ENCODE measurements around the gene PODXL2. TPM values are rescaled to one million over a fixed set of nuclear protein-coding genes. Genes with fewer than 3 reads are reported as not detected.

PODXL2 gene
- total RNA-seq, 2 donors from 2014 or later: 12.1 to 19.0 TPM

DNA sequence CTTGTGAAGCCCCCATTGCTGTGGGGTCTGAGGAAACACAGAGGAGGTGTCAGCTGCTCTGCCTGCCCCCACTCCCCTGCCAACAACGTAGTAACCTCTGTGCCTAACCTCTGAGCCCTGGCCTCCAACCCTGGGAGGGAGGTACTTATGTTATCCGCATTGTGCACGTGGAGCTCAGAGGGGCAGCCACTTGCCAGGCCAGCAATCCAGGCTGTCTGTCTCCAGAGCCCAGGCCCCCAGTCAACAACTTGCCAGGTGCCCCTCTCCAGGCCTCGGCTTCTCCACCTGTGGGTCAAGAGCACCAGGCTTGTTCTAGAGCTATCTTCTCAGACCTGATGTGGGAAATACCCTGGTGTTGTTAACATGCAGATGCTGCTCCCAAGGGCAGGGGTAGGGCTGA is 41.1 kb upstream of the PODXL2 start:
- H3K4me1 ChIP-seq: peaks cover 7% of the 10 kb centered on the region
- no peak overlapping the region for H3K4me3 ChIP-seq
- intact Hi-C loops (cut with DNase I): no loop called here
- TF ChIP-seq, protein P1, sequence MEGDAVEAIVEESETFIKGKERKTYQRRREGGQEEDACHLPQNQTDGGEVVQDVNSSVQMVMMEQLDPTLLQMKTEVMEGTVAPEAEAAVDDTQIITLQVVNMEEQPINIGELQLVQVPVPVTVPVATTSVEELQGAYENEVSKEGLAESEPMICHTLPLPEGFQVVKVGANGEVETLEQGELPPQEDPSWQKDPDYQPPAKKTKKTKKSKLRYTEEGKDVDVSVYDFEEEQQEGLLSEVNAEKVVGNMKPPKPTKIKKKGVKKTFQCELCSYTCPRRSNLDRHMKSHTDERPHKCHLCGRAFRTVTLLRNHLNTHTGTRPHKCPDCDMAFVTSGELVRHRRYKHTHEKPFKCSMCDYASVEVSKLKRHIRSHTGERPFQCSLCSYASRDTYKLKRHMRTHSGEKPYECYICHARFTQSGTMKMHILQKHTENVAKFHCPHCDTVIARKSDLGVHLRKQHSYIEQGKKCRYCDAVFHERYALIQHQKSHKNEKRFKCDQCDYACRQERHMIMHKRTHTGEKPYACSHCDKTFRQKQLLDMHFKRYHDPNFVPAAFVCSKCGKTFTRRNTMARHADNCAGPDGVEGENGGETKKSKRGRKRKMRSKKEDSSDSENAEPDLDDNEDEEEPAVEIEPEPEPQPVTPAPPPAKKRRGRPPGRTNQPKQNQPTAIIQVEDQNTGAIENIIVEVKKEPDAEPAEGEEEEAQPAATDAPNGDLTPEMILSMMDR (IDR thresholded peaks at IDR 0.05): no peak
- no peaks in the 10 kb centered on the region for H3K9me3 ChIP-seq
- no peaks in the 10 kb centered on the region for H3K36me3 ChIP-seq
- no peak overlapping the region for H3K9ac ChIP-seq (ENCODE audit: low read depth in 2 of 2, low read length in 2 of 2)
- no peak for DNase-seq
- H3K27me3 ChIP-seq: no peaks in the 10 kb centered on the region
- no peak overlapping the region for H3K27ac ChIP-seq

DNA sequence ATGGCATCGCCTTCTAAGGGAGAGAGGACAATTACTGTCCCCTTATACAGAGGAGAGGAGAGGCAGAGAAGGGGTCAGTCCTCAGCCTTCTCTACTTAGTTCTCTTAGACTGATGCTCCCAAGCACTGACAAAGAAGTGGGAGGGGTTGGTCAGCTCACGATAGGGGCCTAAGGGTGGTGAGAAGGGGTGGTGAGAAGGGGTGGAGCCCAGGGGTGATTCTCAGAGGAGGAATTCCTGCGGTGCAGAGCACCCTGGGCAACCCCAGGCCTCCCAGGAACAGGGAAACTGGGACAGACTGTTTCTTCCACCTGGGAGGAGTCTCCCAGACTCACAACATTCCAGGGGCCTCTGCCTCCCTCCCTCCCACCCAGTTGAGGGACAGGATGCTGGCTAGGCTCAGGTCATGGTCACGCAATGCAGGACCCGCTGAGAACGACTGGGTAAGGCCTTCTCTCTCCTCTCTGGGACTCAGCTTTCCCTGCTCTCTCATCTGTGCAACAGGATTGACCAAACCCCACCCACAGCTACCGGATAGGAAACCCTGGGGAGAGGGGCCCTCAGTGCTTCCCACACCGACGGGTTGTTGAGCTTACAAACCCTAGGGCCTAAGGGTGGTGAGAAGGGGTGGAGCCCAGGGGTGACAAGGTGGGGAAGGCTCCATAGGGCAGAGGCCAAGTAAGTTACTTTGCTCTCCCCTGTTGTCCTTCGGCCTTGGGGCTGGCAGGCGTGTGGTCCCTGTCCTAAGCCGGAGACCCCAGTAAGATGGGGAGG is 40.0 kb upstream of the PODXL2 start:
- TF ChIP-seq, protein P1 (IDR thresholded peaks at IDR 0.05): no peak
- H3K9me3 ChIP-seq: no peaks in the 10 kb centered on the region
- H3K27me3 ChIP-seq: no peaks in the 10 kb centered on the region
- no peaks in the 10 kb centered on the region for H3K36me3 ChIP-seq
- intact Hi-C loops (cut with DNase I): no loop called here
- H3K27ac ChIP-seq: no peak overlapping the region
- DNase-seq: no peak
- peaks cover 7% of the 10 kb centered on the region for H3K4me1 ChIP-seq
- H3K4me3 ChIP-seq: peak overlapping the region; percentile 92
- peak overlapping the region; percentile 90 to 93 for H3K9ac ChIP-seq (ENCODE audit: low read depth in 2 of 2, low read length in 2 of 2)

DNA sequence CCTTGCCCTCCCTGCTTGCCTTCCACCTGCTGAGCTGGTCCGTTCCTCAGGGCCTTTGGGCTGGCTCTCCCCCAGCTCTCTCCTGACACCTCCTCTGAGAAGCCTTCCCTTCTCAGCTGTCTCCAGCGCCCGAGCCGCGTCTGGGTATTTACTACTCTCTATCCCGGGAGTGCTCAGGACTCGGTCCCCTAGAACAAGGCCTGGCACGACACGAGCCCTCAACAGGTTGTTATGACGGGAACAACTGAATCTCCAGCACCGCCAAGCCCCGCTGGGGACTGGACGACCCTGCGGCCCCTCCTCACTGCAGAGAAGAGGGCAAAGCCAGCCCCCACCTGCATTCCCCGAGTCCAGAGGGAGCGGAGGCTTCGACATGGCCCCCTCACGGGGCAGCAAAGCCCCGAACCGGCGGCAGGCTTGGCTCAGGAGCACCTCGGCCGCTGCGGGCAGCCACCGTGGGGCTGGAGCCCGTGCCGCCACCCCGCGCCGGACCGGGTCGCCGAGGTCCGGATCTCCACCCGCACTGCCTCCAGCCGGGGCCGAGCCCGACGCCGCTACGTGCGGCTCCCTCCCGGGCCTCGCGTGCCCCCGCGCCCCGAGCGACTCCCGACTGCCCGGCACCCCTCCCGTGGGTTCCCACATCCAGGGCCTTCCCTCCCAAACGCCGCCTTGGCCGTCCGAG is 39.2 kb upstream of the PODXL2 start:
- TF ChIP-seq, protein P1 (IDR thresholded peaks at IDR 0.05): no peak
- intact Hi-C loops (cut with DNase I): no loop called here
- H3K27me3 ChIP-seq: no peaks in the 10 kb centered on the region
- H3K9ac ChIP-seq (ENCODE audit: low read depth in 2 of 2, low read length in 2 of 2): peak overlapping the region; percentile 90 to 93
- H3K36me3 ChIP-seq: no peaks in the 10 kb centered on the region
- peak overlapping the region; percentile 92 for H3K4me3 ChIP-seq
- DNase-seq: peak; percentile 34
- H3K27ac ChIP-seq: peak overlapping the region; percentile 94
- no peaks in the 10 kb centered on the region for H3K9me3 ChIP-seq
- peaks cover 7% of the 10 kb centered on the region for H3K4me1 ChIP-seq

DNA sequence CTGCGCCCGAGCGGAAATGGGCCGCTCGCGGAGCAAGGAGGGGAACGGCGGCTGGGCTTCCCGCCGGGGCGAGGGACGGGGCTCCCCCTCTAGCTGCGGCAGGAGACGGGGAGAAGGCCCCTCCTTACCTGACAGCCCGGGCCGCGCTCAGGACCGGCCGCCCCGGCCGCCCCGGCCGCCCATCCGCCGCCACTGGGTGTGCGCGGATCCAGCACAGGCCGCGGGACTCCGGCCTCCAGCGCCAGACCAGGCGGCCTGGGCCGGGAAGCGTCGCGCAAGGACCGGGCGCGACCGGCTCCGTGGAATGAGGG is 38.7 kb upstream of the PODXL2 start:
- TF ChIP-seq, protein P1 (IDR thresholded peaks at IDR 0.05): no peak
- intact Hi-C loops (cut with DNase I): no loop called here
- peak overlapping the region; percentile 92 for H3K4me3 ChIP-seq
- peaks cover 7% of the 10 kb centered on the region for H3K4me1 ChIP-seq
- peak overlapping the region; percentile 94 for H3K27ac ChIP-seq
- H3K9ac ChIP-seq (ENCODE audit: low read depth in 2 of 2, low read length in 2 of 2): peak overlapping the region; percentile 90 to 93
- H3K9me3 ChIP-seq: no peaks in the 10 kb centered on the region
- H3K36me3 ChIP-seq: no peaks in the 10 kb centered on the region
- DNase-seq: peak; percentile 40
- H3K27me3 ChIP-seq: no peaks in the 10 kb centered on the region

DNA sequence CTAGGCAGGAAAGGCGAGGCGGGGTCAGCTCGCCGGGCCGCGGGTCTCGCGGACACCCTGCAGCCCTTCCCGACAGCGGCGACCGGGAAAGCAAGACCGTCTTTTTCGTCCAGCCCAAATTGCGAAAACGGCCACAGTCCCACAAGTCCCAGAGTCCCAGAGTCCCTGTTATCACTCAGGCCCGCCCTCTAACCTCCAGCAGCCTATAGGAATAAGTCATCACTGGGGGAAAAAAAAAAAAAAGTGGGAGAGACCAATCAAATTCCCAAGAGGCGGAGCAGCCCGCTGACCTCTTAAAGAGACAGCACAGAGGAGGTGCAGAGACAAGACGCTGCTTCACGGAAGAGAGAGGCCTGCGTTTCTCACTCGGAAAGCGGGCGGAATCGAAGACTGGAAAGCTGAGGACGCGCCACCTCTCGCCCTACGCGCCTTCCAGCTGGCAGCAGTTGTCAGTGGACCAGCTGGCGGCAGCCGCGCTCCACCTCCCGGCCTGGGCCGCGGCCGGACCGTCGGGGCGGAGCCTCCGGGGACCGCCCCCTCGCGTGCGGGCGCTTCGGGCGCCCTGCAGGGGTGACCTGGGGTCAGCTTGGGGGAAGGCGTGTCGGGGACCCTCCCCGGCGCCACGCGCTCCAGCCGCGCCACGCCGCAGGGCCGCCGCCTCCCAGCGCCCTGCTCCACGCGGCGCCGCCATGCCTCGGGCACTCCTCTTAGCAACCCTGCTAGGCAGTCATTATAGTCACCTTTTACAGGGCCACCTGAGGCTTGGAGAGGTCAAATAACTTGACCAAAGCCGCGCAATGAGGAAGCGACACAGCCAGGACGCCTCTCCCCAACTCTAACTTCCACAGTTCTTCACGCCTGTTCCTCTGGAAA is 38.2 kb upstream of the PODXL2 start, which contains the start of gene TPRA1:
Gene TPRA1, minus strand, starts transcription at position 141 of the 873 bp plus-strand sequence. CDS start 10,587 bp downstream, outside the sequence.
- intact Hi-C loops (cut with DNase I): no loop called here
- no peaks in the 10 kb centered on the region for H3K9me3 ChIP-seq
- DNase-seq: peak; percentile 91
- H3K27me3 ChIP-seq: no peaks in the 10 kb centered on the region
- no peaks in the 10 kb centered on the region for H3K36me3 ChIP-seq
- TF ChIP-seq, protein P1 (IDR thresholded peaks at IDR 0.05): no peak
- peak within 1 kb of the TSS; percentile 94 for H3K27ac ChIP-seq
- H3K4me1 ChIP-seq: peaks cover 7% of the 10 kb centered on the region
- peak within 1 kb of the TSS; percentile 90 to 93 for H3K9ac ChIP-seq (ENCODE audit: low read depth in 2 of 2, low read length in 2 of 2)
- peak within 1 kb of the TSS; percentile 92 for H3K4me3 ChIP-seq
